Stimulated activated CD8-positive, alpha-beta memory T cell treated with anti-CD3 and anti-CD28 coated beads, Interleukin-7, amount 100 ng/mL, for 1 hour (primary cell): ENCODE measurements around the gene FBXO22.
"Not testable (repeated sequence)": the region's sequence is repeated elsewhere in the genome, so short reads cannot be mapped to it uniquely, and the experiment has no call there.

Experiments
- DNase-seq, 2 donors: peaks; one replicate each; pipeline ENCODE4 v3.0.0-alpha.2; 2020; ENCODE audit warnings: low read depth in 2 of 2

Gene FBXO22

GRCh38 chr15:75981149-75981815, 77.6 kb downstream of the FBXO22 start:
- no peak for DNase-seq

GRCh38 chr15:75982468-75982867, 78.8 kb downstream of the FBXO22 start:
- DNase-seq: no peak

GRCh38 chr15:75984706-75985105, 81.0 kb downstream of the FBXO22 start:
- not testable (repeated sequence) for DNase-seq

GRCh38 chr15:75985971-75986370, 82.3 kb downstream of the FBXO22 start:
- no peak for DNase-seq

GRCh38 chr15:75989045-75989444, 85.4 kb downstream of the FBXO22 start:
- DNase-seq: no peak

GRCh38 chr15:75989875-75990274, 86.2 kb downstream of the FBXO22 start:
- no peak for DNase-seq
